Lower leg skin (tissue), 4 donors: ENCODE results near the gene DENND6A. TPM values are rescaled to one million over a fixed set of nuclear protein-coding genes. Genes with fewer than 3 reads are reported as not detected.

Experiments used
- DNase-seq, 2 donors: peaks; one replicate each; pipeline ENCODE4 v3.0.0-alpha.2; 2019; ENCODE audit warnings: low spot score in 2 of 2
- H3K4me3 ChIP-seq: fragments of 200-600 bp; sonication (generic); 2 replicates; pipeline ENCODE4 v1.5.1; 2017; ENCODE audit warnings: mild to moderate bottlenecking, low read depth; ENCODE audit not compliant: poor library complexity, severe bottlenecking
- CTCF ChIP-seq, 3 donors: fragments of 450-650 bp; IDR thresholded peaks; one replicate each; pipeline ENCODE4 v1.5.1; 2016; ENCODE audit warnings: antibody characterized with exemption in 3 of 3, mild to moderate bottlenecking in 3 of 3, moderate library complexity in 2 of 3
- POLR2A ChIP-seq, 2 donors: fragments of 450-650 bp; IDR thresholded peaks; one replicate each; pipeline ENCODE4 v1.6.1; 2016 to 2017; ENCODE audit warnings: antibody characterized with exemption in 2 of 2, mild to moderate bottlenecking in 1 of 2, moderate library complexity in 1 of 2
- WGBS, 2 donors: methylation state at CpG; one replicate each; pipeline ENCODE4 v1.1.5; 2018; 5-methylcytosine and 5-hydroxymethylcytosine counted together
- intact Hi-C: fragments of 100-400 bp; cut with DNase I; formaldehyde crosslinking; loops from one replicate; pipeline ENCODE4 v1.15.0; 2023; ENCODE audit warnings: low total_unique reads
- total RNA-seq, 4 donors: library from RNA; depleted of rRNA; stranded (reverse); fragments of >200 nt; gene quantifications; one replicate each; pipeline ENCODE4 v1.1.0, GENCODE V29; 2016

DENND6A gene
- total RNA-seq, 4 donors from 2014 or later, result 16.1 to 38.2 (median 24.7) TPM

DNA sequence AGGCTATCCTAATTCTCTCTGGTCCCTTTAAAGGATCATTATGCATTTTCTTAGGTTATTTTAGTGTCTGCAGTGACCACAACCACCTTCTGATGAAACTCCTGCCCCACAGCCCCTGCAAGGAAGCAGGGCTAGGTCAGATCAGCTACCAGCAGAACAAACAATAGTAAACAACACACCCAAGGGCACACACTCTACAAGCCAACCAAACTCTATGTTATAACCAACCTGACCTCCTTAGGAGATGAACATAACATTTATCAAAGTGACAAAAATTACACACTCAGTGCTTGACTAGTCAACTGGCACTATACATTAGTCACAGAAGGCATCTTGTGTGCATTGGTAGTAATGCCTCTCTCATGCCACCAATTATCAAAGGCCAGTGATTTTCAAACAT lies 17.3 kb downstream of the DENND6A start:
- no peak for DNase-seq
- no peak overlapping the region for H3K4me3 ChIP-seq
- intact Hi-C loops, result no loop called here
- no peak for TF ChIP-seq CTCF (IDR thresholded peaks at IDR 0.05)
- TF ChIP-seq POLR2A (IDR thresholded peaks at IDR 0.05), result no peak

GRCh38 chr3:57673156-57673555 lies 19.7 kb downstream of the DENND6A start:
- WGBS, 2 donors, result 80 to 87% methylated on average over 4 of the region's 4 CpGs
- DNase-seq, result no peak
- TF ChIP-seq POLR2A (IDR thresholded peaks at IDR 0.05) (no peak), CTCF (IDR thresholded peaks at IDR 0.05) (no peak)
- intact Hi-C loops, result no loop called here
- H3K4me3 ChIP-seq, result no peak overlapping the region

GRCh38 chr3:57670543-57670942 lies 22.3 kb downstream of the DENND6A start:
- no peak for DNase-seq
- H3K4me3 ChIP-seq, result no peak overlapping the region
- intact Hi-C loops, result no loop called here
- TF ChIP-seq POLR2A (IDR thresholded peaks at IDR 0.05) (no peak), CTCF (IDR thresholded peaks at IDR 0.05) (no peak)

GRCh38 chr3:57661404-57661803 lies 31.5 kb downstream of the DENND6A start:
- TF ChIP-seq CTCF (IDR thresholded peaks at IDR 0.05) (no peak), POLR2A (IDR thresholded peaks at IDR 0.05) (no peak)
- DNase-seq, result no peak
- intact Hi-C loops, result no loop called here
- H3K4me3 ChIP-seq, result no peak overlapping the region

DNA sequence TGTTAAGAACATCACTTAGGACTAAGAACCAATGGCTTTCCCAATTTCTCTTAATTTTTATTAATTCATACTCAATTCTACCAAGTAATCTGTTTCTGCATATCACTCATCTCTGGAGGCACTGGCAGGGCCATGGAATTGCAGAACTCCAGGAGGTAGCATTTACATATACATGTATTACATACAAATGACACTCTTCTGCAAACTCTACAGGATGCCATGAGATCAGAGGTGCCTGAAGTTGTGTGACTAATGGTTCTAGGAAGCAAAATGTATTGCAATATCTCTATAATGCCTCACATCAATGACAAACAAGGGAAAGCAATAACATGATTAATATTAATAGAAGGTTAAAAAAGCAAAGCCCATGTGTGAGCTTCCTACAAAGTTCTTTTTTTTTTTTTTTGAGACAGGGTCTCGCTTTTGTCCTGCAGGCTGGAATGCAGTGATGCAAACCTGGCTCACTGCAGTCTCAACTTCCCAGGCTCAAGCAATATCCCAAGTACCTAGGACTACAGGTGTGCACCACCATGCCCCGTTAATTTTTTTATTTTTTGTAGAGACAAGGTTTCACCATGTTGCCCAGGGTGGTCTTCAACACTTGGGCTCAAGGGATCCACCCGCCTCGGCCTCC lies 33.0 kb downstream of the DENND6A start:
- intact Hi-C loops, result no loop called here
- no peak for TF ChIP-seq CTCF (IDR thresholded peaks at IDR 0.05)
- no peak for TF ChIP-seq POLR2A (IDR thresholded peaks at IDR 0.05)
- no peak overlapping the region for H3K4me3 ChIP-seq
- WGBS, 2 donors, result 97% methylated on average over 4 of the region's 4 CpGs
- DNase-seq, result no peak

GRCh38 chr3:57659004-57659673 lies 33.7 kb downstream of the DENND6A start:
- H3K4me3 ChIP-seq, result no peak overlapping the region
- intact Hi-C loops, result no loop called here
- DNase-seq, result no peak
- TF ChIP-seq CTCF (IDR thresholded peaks at IDR 0.05) (no peak), POLR2A (IDR thresholded peaks at IDR 0.05) (no peak)
- WGBS, 2 donors, result 39 to 47% methylated on average over 1 of the region's 1 CpG
